Globus pallidus (tissue), 1 donor: ENCODE measurements around the gene PSMB10.
A peak's percentile ranks its signal among the peaks of the same experiment; 100 is the strongest.
"Not testable (repeated sequence)": the region's sequence is repeated elsewhere in the genome, so short reads cannot be mapped to it uniquely, and the experiment has no call there.

ENCODE experiments used
- DNase-seq: peaks from one replicate; pipeline ENCODE4 v3.0.0-alpha.2; 2015; ENCODE audit warnings: low spot score

The PSMB10 gene

GRCh38 chr16:67924140-67924906, 12.3 kb downstream of the PSMB10 start:
- no peak for DNase-seq

GRCh38 chr16:67923414-67924116, 13.1 kb downstream of the PSMB10 start:
- no peak for DNase-seq

GRCh38 chr16:67922740-67923139, 13.9 kb downstream of the PSMB10 start:
- no peak for DNase-seq

GRCh38 chr16:67922221-67922620, 14.4 kb downstream of the PSMB10 start:
- no peak for DNase-seq

GRCh38 chr16:67919622-67920221, 16.9 kb downstream of the PSMB10 start:
- DNase-seq = no peak

- DNase-seq = no peak
Measured at GRCh38 chr16:67917852-67918236, 18.8 kb downstream of the PSMB10 start.

GRCh38 chr16:67917140-67917851, 19.4 kb downstream of the PSMB10 start:
- DNase-seq = peak; percentile 69

- DNase-seq = no peak
Measured at GRCh38 chr16:67915831-67916723, 20.6 kb downstream of the PSMB10 start.

- DNase-seq = not testable (repeated sequence)
Measured at GRCh38 chr16:67915496-67915769, 21.2 kb downstream of the PSMB10 start.

- DNase-seq = no peak
Measured at GRCh38 chr16:67914758-67915495, 21.7 kb downstream of the PSMB10 start.

- DNase-seq = peak; percentile 97
Measured at GRCh38 chr16:67910158-67910557, 26.5 kb downstream of the PSMB10 start.

- no peak for DNase-seq
Measured at GRCh38 chr16:67909056-67909742, 27.5 kb downstream of the PSMB10 start.

GRCh38 chr16:67907397-67908180, 29.1 kb downstream of the PSMB10 start:
- DNase-seq = no peak

GRCh38 chr16:67902831-67903230, 33.8 kb downstream of the PSMB10 start:
- no peak for DNase-seq

- DNase-seq = no peak
Measured at GRCh38 chr16:67901734-67902133, 34.9 kb downstream of the PSMB10 start.

- no peak for DNase-seq
Measured at GRCh38 chr16:67897231-67897630, 39.4 kb downstream of the PSMB10 start.

- no peak for DNase-seq
Measured at GRCh38 chr16:67893743-67894399, 42.8 kb downstream of the PSMB10 start.

- DNase-seq = peak; percentile 97
Measured at GRCh38 chr16:67892899-67893742, 43.5 kb downstream of the PSMB10 start, which contains the start of gene PSKH1. PSKH1 (plus strand) TSS chr16:67893254; CDS start chr16:67908750, 15,496 bp downstream.
